Suprapubic skin (tissue), 4 donors: Measurements from ENCODE around the gene GNB5.

Experiments used
- CTCF ChIP-seq, 2 donors: fragments of 200-600 bp in 1 of 2; fragments of 450-650 bp in 1 of 2; sonication (generic) in 1 of 2; IDR thresholded peaks; one replicate each; pipeline ENCODE4 v1.5.1; 2016 to 2019; ENCODE audit warnings: antibody characterized with exemption in 2 of 2, mild to moderate bottlenecking in 1 of 2, moderate library complexity in 1 of 2
- EP300 ChIP-seq: sonication (generic); formaldehyde crosslinking; IDR thresholded peaks from one replicate; pipeline ENCODE4 v1.6.1; 2017; ENCODE audit warnings: antibody characterized with exemption
- POLR2A ChIP-seq, 2 donors: fragments of 450-650 bp; IDR thresholded peaks; one replicate each; pipeline ENCODE4 v1.6.1; 2017; ENCODE audit warnings: antibody characterized with exemption in 2 of 2, mild to moderate bottlenecking in 2 of 2, moderate library complexity in 2 of 2
- POLR2AphosphoS5 ChIP-seq, 3 donors: sonication (generic); formaldehyde crosslinking; IDR thresholded peaks; one replicate each; pipeline ENCODE4 v1.6.1; 2017; ENCODE audit warnings: antibody characterized with exemption in 3 of 3

GRCh38 chr15:52214553-52214952 is 23.4 kb upstream of the GNB5 start:
- TF ChIP-seq CTCF (IDR thresholded peaks at IDR 0.05) (no peak), POLR2AphosphoS5 (IDR thresholded peaks at IDR 0.05) (no peak), EP300 (no peak), POLR2A (IDR thresholded peaks at IDR 0.05) (no peak)
